NCI-H510A treated with DMSO at 0.1 percent for 48 hours (cell line): ENCODE measurements around the gene BMPER.
A peak's percentile ranks its signal among the peaks of the same experiment; 100 is the strongest.

Experiments
- DNase-seq: peaks from one replicate; lab custom pipeline; 2025; lab: John Stamatoyannopoulos, UW

The BMPER gene

DNA sequence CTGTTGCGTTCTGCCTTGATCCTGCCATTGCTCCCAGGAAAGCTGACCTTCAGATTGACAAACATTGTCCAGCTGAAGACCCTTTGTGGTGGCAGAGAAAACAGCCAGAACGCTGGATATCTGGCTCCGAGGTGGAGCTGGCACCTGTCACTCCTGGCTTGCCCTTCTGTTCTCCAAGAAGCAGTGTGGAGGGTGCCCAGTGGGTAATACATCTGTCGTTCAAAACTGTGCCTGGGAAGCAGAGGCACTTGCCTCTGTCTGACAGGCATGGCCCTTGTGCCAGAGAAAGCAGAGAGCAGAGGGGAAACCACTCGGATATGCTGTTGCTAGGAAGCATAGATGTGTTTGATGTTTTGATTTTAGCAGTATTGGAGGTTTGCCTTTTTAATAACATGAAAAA lies 231.4 kb downstream of the BMPER start:
- DNase-seq: no peak

GRCh38 chr7:34137176-34137575 lies 231.8 kb downstream of the BMPER start:
- DNase-seq: no peak

- no peak for DNase-seq
Measured at GRCh38 chr7:34138483-34138882, 233.1 kb downstream of the BMPER start.

- no peak for DNase-seq
Measured at GRCh38 chr7:34139086-34139485, 233.7 kb downstream of the BMPER start.

DNA sequence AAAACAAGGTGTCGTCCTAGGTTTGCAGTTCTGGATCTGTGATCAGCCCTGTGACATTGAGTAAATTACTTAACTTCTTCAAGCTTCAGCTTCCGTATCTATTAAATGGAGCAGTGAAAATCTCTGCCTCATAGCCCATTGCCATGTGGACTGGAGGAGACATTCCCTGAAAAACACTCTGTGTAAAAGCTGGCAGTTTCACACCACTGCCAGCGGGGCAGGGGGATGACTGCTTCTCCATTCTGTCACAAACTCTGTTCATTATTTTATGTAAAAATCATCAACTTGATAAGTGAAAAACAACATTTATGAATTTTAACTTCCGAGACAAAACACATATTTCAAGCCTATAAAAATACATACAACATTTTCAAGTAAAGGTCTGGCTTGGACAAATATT lies 234.7 kb downstream of the BMPER start:
- no peak for DNase-seq

- no peak for DNase-seq
Measured at GRCh38 chr7:34143402-34143801, 238.1 kb downstream of the BMPER start.

DNA sequence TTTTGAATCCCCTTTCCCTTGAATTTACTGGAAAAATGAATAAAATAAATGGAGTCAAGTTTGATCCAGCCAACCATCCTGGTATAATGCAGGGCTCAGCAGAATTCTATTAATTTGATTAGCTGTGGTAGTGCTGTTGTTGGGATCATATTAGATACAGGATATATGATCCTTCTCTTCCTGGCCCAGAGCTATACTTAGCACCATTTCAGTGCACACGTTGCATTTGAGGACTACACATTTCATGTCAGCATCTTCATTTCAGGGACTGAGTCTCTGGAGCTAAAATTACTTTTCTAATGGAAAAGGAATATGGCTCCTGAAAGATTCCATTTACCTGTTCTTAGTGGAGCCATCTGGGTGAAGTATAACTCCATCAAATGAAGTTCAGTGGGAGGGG lies 240.3 kb downstream of the BMPER start:
- DNase-seq: no peak

DNA sequence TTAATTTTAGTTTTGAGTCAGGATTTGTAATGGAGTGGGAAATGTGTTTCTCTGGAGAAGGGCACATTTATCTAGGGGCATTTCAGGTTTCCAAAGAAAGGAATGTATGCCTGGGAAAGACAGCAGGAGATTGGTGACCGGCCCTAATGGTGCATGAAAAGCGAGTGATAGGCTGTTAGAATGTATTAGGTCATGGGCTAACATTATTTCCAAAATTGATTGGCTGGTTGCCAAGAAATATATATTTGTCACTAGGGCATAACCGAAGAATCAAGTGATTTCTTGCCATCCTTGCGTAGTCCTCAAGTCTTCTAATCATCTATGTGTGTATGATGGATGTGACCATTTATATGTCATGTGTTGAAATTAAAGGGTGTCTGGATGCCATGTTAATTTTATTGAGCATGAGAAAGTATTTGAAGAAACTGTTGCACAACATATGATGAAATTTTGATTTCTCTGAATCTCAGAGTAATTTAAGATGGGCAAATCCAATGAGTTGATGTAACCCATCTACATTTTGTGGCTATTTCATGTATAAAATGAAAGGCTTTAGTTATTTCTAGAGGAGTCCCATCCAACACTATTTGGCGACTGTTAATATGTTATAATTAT lies 248.4 kb downstream of the BMPER start:
- no peak for DNase-seq

- no peak for DNase-seq
Measured at GRCh38 chr7:34155220-34155908, 250.0 kb downstream of the BMPER start.

GRCh38 chr7:34156336-34156735 lies 251.0 kb downstream of the BMPER start:
- DNase-seq: no peak

DNA sequence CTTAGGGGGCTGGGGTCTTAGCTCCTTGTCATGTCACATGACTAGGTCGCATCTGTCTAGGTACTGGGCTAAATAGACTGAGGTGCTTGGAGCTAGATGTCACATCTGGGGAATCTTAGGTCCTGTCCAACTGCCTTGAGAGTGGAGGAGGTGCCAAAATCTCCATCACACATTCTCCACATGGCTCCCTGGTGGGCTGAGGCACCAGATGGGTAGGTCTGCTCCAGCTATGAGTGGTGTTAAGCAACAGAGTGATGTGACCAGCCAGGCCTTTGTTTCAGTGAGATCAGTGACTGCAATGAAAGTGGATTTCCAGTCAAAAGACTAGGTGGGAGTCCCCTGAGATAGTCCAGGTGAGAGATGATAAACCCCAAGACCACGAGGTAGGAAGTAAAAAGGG lies 251.8 kb downstream of the BMPER start:
- no peak for DNase-seq

DNA sequence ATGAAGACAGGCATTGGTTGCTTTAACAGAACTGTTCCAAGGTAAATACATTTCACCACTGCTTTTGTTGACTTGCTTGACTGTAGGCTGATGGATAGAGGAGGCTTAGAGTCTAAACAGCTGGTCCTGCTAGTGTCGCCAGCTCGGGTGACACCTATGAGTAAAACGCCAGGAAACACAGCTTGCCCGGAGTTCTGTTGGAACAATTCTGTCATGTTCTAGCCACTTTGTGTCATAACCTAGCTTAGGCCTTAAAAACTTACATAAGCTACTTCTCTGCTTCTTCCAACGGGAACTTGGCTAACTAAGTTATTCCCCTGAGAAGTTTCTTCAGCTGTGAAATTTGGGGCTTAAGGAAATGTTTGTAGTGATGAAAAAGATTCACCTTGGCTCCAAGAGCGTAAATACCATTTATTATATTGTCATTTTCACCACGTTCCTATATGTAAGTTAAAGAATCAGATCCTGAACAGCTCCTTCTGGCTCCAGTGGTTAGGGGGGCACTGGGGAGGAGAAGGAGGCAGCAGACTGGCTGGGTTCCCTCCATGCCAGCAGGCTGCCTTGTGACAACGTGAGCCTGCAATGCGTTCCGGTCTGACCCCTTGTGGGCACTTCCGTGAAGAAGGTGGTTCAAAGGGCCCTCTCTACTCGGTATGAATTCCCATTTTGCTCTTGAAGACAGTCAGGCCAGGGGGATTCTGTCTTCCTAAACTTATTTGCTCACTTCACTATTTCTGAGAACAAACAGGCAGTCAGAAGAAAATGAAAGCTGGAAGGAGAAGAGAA lies 253.2 kb downstream of the BMPER start:
- peak; percentile 1 for DNase-seq

DNA sequence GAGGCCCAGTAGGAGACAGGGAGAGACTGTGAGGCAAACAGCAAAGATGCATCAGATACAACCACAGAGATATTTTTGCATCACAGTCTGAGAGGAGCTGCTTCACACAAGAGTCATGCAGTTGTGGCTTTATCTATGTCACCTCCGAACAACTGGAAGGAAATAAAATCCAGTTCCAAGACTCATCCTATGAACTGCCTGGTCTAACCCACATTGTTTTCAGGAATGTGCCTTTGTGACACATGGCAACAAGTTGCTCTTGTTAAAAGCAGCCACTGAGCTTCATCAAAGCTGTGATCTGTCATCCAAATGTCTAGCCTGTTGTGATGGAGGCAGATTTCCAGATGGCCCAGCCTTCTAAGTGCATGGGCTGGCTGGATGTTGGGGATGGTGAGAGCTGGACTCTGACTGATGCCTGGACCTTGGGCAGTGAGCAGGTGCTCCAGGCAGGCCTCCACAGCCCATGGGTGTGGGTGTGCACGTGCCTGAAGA lies 255.0 kb downstream of the BMPER start:
- DNase-seq: no peak

GRCh38 chr7:34162027-34162565 lies 256.8 kb downstream of the BMPER start:
- DNase-seq: no peak

DNA sequence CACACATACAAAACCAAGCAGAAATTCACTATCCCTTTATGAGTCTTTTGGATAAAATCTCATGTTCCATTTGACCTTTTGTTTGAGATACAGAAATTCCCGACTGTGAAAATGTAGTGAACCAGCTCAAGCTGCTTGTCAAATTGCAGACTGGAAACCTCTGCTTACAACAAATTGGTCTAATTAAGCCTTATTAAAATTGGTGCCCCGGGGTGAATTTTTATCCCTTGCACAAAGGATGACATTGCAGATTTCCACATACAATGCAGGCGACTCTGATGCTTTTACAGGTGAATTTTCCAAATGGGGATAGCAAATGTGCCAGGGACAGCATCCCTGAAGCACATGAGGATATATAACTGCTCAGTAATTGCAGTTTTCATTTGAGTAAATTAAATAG lies 257.3 kb downstream of the BMPER start:
- no peak for DNase-seq

DNA sequence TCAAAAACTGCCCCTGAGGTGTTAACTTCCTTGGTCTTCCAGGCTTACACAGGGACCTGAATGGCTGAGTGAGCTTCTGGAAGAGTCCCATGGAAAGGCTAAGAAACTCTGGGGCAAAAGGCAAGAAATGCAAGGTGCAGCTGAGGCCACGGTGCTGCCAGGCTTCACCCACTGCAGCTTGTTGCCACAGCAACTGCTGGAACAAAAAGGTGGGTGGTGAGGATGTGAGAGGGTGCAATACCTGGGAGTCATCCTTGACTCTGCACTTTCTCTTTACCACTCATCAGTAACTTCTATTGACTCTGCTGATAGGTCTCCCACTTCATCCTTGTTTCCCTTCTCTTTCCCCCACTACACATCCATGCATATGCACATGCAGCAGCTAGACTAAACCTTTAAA lies 258.6 kb downstream of the BMPER start:
- DNase-seq: no peak

DNA sequence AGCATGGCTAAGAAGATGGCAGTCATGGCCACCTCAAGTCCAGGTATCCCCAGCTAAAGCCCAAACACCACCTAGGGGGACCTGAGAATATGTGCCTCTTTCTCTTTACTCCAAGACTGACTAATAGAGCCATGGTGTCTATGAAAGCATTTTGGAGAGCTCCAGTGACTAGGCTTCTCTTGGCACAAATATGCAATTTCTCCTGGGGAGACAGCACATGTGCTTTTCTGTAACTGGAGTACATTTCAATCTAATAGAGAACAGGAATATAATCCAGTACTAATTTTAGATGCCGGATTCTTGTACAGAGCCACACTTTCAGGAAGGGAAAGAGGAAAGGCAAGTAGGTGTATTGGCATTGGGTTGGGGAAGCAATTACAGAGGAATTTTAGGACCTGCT lies 260.1 kb downstream of the BMPER start:
- no peak for DNase-seq

DNA sequence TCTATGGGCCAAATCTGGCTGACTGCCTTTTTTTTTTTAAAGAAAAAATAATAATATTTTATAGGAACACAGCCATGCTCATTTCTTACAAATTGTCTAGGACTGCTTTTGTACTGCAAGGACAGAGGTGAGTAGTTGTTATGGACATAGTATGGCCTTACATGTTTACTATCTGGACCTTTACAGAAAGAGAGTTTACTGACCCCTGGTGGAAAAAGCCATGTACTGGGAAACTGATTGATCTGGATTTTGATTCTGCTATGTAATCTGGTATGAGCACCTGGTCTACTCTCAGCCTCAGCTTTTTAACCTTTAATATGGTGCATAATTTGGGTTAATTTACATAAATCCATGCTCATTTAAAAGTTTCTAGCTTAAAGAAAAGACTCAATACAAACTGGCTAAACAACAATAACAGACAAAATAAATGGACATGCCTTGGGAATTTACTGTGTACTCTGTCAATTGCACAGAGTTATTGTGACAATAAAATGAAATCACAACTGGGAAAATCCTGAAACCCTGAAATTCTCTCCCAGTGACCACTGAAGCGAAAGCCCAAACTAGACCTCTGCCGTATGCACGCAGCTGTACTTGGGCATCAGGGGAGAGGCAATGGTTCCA lies 260.7 kb downstream of the BMPER start:
- DNase-seq: peak; percentile 29

GRCh38 chr7:34168013-34168412 lies 262.7 kb downstream of the BMPER start:
- DNase-seq: no peak

- DNase-seq: peak; percentile 23
Measured at GRCh38 chr7:34174688-34175616, 269.6 kb downstream of the BMPER start.

GRCh38 chr7:34175837-34176236 lies 270.5 kb downstream of the BMPER start:
- peak; percentile 13 for DNase-seq
